C4-2B (cell line): ENCODE data around the gene COL6A2.

ENCODE experiments used
- H3K27ac ChIP-seq: fragments of 450-650 bp; 2 replicates; pipeline ENCODE4 v1.5.1; 2017
- CTCF ChIP-seq: fragments of 450-650 bp; conservative IDR thresholded peaks from 2 replicates; pipeline ENCODE4 v1.5.1; 2017; ENCODE audit warnings: mild to moderate bottlenecking
- ZFX ChIP-seq: fragments of 450-650 bp; IDR thresholded peaks from 2 replicates; pipeline ENCODE4 v1.6.1; 2017

The COL6A2 gene

GRCh38 chr21:46148106-46148505 is 50.2 kb downstream of the COL6A2 start:
- no peak overlapping the region for H3K27ac ChIP-seq
- TF ChIP-seq ZFX, result no peak
- TF ChIP-seq CTCF, result no peak

GRCh38 chr21:46149205-46149901 is 51.4 kb downstream of the COL6A2 start:
- TF ChIP-seq CTCF (no peak), ZFX (no peak)
- no peak overlapping the region for H3K27ac ChIP-seq

- TF ChIP-seq ZFX (no peak), CTCF (no peak)
Observed at GRCh38 chr21:46150073-46150472, 52.2 kb downstream of the COL6A2 start.

GRCh38 chr21:46150491-46151121 is 52.7 kb downstream of the COL6A2 start:
- TF ChIP-seq ZFX, result no peak
- TF ChIP-seq CTCF, result no peak
- H3K27ac ChIP-seq, result no peak overlapping the region

More at GRCh38 chr21:46150073-46150472, 52.2 kb downstream of the COL6A2 start:
- H3K27ac ChIP-seq, result no peak overlapping the region

GRCh38 chr21:46151261-46151988 is 53.5 kb downstream of the COL6A2 start:
- TF ChIP-seq ZFX, result no peak
- TF ChIP-seq CTCF, result no peak
- H3K27ac ChIP-seq, result no peak overlapping the region

- no peak overlapping the region for H3K27ac ChIP-seq
- TF ChIP-seq CTCF (no peak), ZFX (no peak)
Observed at GRCh38 chr21:46151989-46152926, 54.3 kb downstream of the COL6A2 start.
